ENCODE measurements around the gene MED26. TPM values are rescaled to one million over a fixed set of nuclear protein-coding genes. Genes with fewer than 3 reads are reported as not detected.

The MED26 gene
- total and polyA plus RNA-seq, 7 donors = 4.8 to 9.6 (median 5.2) TPM

DNA sequence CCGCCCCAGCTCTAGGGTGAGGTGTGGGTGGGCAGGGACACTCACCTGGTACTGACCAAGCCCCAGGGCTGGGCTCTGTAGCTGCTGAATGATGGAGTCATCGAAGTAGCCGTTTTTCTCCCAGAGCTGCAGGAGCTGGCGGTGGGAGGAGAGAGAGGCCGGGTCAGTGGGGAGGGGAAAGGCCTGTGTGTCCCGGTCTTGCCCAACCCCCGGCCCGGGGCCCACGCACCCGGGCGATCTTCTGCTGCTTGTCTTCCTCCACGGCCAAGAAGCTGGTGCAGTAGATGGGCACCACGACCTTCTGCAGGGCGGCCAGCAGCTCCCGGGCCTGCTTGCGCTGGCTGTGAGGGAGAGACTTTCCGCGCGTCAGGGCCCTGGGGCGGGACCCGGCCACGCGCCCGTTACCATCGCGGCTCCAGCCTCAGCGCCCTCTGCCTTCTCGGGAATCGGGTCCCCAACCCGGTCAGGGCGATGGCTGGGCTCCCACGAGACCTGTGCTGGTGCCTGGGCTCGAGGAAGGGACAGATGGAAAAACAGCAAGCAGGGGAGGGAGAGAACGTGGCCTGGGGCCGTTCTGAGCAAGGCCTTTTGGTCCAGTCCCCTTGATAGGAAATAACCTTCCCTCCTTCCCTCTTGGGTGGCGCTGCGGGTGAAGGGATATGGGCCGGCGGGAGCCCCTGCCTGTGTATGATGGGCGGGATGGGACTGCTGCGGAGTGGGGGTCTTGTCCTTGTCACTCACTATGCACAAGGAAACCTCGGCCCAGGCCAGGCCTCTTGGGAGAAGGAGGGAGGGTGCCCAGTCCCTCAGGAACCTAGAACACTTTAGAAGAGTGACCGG, 97.2 kb downstream of the MED26 start:
- Histone ChIP-seq H3K27me3 (ENCODE audit: insufficient read depth in 3 of 3, low read length in 2 of 3) (no peaks in the 10 kb centered on the region), H3K4me1 (no peaks in the 10 kb centered on the region), H3K4me3 (no peak overlapping the region), H3K9me3 (no peaks in the 10 kb centered on the region), H3K27ac (no peak overlapping the region), H3K36me3 (ENCODE audit: insufficient read depth in 1 of 2, low read depth in 1 of 2) (peaks cover 14 to 100% of the 10 kb centered on the region in 2 donors)
- TF ChIP-seq, protein P1, sequence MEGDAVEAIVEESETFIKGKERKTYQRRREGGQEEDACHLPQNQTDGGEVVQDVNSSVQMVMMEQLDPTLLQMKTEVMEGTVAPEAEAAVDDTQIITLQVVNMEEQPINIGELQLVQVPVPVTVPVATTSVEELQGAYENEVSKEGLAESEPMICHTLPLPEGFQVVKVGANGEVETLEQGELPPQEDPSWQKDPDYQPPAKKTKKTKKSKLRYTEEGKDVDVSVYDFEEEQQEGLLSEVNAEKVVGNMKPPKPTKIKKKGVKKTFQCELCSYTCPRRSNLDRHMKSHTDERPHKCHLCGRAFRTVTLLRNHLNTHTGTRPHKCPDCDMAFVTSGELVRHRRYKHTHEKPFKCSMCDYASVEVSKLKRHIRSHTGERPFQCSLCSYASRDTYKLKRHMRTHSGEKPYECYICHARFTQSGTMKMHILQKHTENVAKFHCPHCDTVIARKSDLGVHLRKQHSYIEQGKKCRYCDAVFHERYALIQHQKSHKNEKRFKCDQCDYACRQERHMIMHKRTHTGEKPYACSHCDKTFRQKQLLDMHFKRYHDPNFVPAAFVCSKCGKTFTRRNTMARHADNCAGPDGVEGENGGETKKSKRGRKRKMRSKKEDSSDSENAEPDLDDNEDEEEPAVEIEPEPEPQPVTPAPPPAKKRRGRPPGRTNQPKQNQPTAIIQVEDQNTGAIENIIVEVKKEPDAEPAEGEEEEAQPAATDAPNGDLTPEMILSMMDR (IDR thresholded peaks at IDR 0.05) = no peak
- WGBS, 3 donors = 89 to 92% (median 91%) methylated on average over 43 of the region's 43 CpGs
- DNase-seq (no peak), ATAC-seq (no peak)
- intact Hi-C loops (cut with DNase I) = no loop called here

DNA sequence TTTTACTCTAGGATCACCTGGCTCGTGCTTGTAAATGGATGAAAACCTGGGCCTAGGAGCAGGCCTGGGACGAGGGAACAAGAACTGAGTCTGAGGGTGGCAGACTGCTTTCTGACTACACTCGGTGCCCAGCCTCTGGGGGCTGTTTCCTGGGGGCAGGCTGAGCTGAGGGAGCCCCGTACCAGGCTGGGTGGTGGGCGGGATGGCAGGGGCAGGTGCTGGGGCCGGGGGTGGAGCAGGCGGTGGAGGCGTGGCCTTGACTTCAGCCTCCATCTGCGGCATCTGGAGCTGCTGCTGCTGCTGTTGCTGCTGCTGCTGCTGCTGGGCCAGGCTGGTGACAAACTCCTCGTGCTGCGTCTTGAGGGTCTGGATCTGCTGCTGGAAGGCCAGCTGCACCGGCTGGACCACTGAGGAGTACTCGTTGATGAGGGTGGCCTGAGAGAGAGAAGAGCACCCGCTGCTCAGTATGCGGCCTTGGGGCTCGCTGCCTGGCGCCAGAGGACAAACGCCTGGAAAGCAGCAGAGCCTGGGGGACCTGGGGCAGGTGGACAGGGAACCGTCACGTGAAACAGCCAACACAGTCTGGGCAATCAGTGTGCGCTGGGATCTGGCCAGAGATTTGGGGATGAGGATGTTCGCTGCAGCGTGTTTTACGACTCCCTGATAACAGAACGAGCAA, 98.4 kb downstream of the MED26 start:
- WGBS, 3 donors = 87 to 88% (median 87%) methylated on average over 24 to 25 of the region's 25 CpGs
- Histone ChIP-seq H3K27me3 (ENCODE audit: insufficient read depth in 3 of 3, low read length in 2 of 3) (no peaks in the 10 kb centered on the region), H3K4me3 (no peak overlapping the region), H3K4me1 (no peaks in the 10 kb centered on the region), H3K27ac (no peak overlapping the region), H3K9me3 (no peaks in the 10 kb centered on the region), H3K36me3 (ENCODE audit: insufficient read depth in 1 of 2, low read depth in 1 of 2) (peaks cover 14 to 100% of the 10 kb centered on the region in 2 donors)
- intact Hi-C loops (cut with DNase I) = no loop called here
- DNase-seq (no peak), ATAC-seq (no peak)
- TF ChIP-seq, protein P1 (IDR thresholded peaks at IDR 0.05) = no peak

DNA sequence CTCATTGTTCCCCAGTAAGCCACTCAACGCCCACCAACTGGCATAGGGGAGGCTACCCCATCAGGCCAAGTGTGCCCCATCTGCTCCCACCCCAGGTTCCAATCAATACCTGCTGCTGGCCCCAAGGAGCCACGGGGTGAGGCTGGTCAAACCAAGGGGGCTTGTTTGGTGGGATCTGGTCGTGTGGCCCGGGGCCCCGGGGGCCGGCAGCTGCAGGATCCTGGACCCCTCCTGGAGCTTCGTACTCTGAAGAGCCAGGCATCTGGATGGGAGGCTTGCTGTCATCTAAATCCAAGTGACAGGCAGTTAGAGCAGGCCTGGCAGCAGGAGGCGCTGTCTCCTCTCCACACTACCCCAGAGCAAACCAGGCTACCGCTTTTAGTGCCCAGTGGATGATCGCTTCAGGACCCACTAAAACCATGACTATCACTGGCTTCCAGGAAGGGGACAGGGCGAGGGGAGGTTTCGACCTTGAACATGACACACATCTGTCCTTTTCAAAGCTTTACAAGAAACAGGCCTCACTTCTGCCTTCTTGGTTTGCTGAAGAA, 100.0 kb downstream of the MED26 start:
- TF ChIP-seq, protein P1 (IDR thresholded peaks at IDR 0.05) = no peak
- H3K36me3 ChIP-seq (ENCODE audit: insufficient read depth in 1 of 2, low read depth in 1 of 2) = peaks cover 14 to 100% of the 10 kb centered on the region in 2 donors
- H3K27me3 ChIP-seq (ENCODE audit: insufficient read depth in 3 of 3, low read length in 2 of 3) = no peaks in the 10 kb centered on the region
- no peak for DNase-seq
- intact Hi-C loops (cut with DNase I) = no loop called here
- no peak overlapping the region for H3K4me3 ChIP-seq
- no peaks in the 10 kb centered on the region for H3K4me1 ChIP-seq
- no peak overlapping the region for H3K27ac ChIP-seq
- no peaks in the 10 kb centered on the region for H3K9me3 ChIP-seq
- ATAC-seq = no peak
- WGBS, 3 donors = 88 to 90% (median 89%) methylated on average over 12 of the region's 12 CpGs

DNA sequence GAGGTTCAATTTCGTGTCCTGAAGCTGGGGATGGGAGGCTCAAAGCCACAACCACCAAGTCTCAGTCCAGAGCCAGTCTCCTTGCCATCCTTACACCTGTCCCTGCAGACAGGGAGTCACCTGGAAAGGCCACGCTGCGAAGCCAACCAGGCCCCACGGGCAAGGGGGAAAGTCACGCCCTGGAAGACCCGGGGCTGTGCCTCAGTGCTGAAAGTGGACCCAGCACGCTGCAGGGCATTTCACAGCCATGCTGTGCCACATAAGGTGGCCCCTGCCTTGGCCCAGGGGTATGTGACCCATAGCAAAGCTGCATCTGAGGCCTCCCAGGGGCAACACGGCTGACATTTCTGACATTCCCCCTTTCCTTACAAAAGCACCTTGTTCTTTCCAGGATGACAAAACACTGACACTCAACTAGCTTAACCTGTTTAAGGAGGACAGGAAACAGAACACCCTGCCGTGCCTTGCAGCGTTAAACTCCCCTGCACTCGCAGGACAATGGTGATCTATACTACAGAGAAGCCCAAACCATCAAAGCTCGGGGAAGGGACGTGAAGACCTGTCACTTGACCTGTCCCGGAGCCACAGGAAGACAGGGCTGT, 100.6 kb downstream of the MED26 start:
- Histone ChIP-seq H3K4me3 (no peak overlapping the region), H3K27me3 (ENCODE audit: insufficient read depth in 3 of 3, low read length in 2 of 3) (no peaks in the 10 kb centered on the region), H3K4me1 (no peaks in the 10 kb centered on the region), H3K9me3 (no peaks in the 10 kb centered on the region), H3K36me3 (ENCODE audit: insufficient read depth in 1 of 2, low read depth in 1 of 2) (peaks cover 12 to 100% of the 10 kb centered on the region in 2 donors), H3K27ac (no peak overlapping the region)
- ATAC-seq = no peak
- WGBS, 3 donors = 82 to 87% (median 84%) methylated on average over 14 of the region's 14 CpGs
- TF ChIP-seq, protein P1 (IDR thresholded peaks at IDR 0.05) = no peak
- no peak for DNase-seq
- intact Hi-C loops (cut with DNase I) = no loop called here

Measured in psoas muscle (tissue), 8 donors.